ENCODE measurements around the gene AKNA. TPM values are rescaled to one million over a fixed set of nuclear protein-coding genes. Genes with fewer than 3 reads are reported as not detected.

The AKNA gene
- total RNA-seq, 1 experiment from 2014 or later, result 20.6 TPM

- Histone ChIP-seq H3K27me3 (ENCODE audit: insufficient read depth, low read length) (no peaks in the 10 kb centered on the region), H3K36me3 (ENCODE audit: control insufficient read depth in 1 of 2, insufficient read depth in 2 of 2, low read length in 2 of 2) (no peaks in the 10 kb centered on the region; a peak in 1 of 4 replicates), H3K4me1 (ENCODE audit: control insufficient read depth in 1 of 2, insufficient read depth in 2 of 2, low read length in 2 of 2) (peaks cover 0 to 3% of the 10 kb centered on the region in 2 experiments; a peak in 1 of 4 replicates), H3K4me3 (replicated peaks in 1 of 2; ENCODE audit: low read depth in 1 of 2, low read length in 2 of 2) (no peak overlapping the region), H2AFZ (ENCODE audit: low read depth, low read length, poor library complexity, severe bottlenecking) (no peak overlapping the region), H3K27ac (ENCODE audit: low read depth, low read length) (no peak overlapping the region), H3K9me2 (ENCODE audit: insufficient read depth) (no peaks in the 10 kb centered on the region), H3K9ac (ENCODE audit: low read length) (no peak overlapping the region), H3K9me3 (ENCODE audit: control insufficient read depth in 1 of 2, insufficient read depth in 1 of 2, low read depth in 1 of 2, low read length in 2 of 2) (no peaks in the 10 kb centered on the region), H4K20me1 (ENCODE audit: insufficient read depth) (no peaks in the 10 kb centered on the region), H3K4me2 (ENCODE audit: low read length) (no peak overlapping the region), H3K79me2 (ENCODE audit: insufficient read depth, low read length) (no peaks in the 10 kb centered on the region)
- ChIA-PET RAD21 (ENCODE audit: low non-redundant PET in 1 of 2, low total read pairs in 2 of 2, uncharacterized antibody in 2 of 2, unreplicated experiment in 2 of 2) (no interaction called here), POLR2A (no interaction called here), CTCF (no interaction called here)
- no peak for DNase-seq (ENCODE audit: low read depth, low spot score)
- no peak for ATAC-seq
- TF ChIP-seq CEBPB (IDR thresholded peaks at IDR 0.05; ENCODE audit: low read depth) (no peak), ZBTB33 (IDR thresholded peaks at IDR 0.05; ENCODE audit: extremely low read depth, insufficient replicate concordance, low read length) (no peak), TCF7L2 (IDR thresholded peaks at IDR 0.05; ENCODE audit: borderline replicate concordance, extremely low read depth, insufficient read depth, insufficient read length) (no peak), SP1 (IDR thresholded peaks at IDR 0.05; ENCODE audit: low read depth) (no peak), POLR2AphosphoS5 (IDR thresholded peaks at IDR 0.05; ENCODE audit: low read depth, low read length) (no peak), ZFX (IDR thresholded peaks at IDR 0.05) (no peak), RAD21 (IDR thresholded peaks at IDR 0.05; ENCODE audit: low read depth) (no peak), ELF1 (IDR thresholded peaks at IDR 0.05; ENCODE audit: borderline replicate concordance, low read depth) (no peak), EZH2 (IDR thresholded peaks at IDR 0.05) (no peak), FOSL1 (IDR thresholded peaks at IDR 0.05; ENCODE audit: low read depth) (no peak), EZH2phosphoT487 (IDR thresholded peaks at IDR 0.05; ENCODE audit: borderline replicate concordance) (no peak), EGR1 (IDR thresholded peaks at IDR 0.05; ENCODE audit: low read depth) (no peak)
- TF ChIP-seq, protein P1, sequence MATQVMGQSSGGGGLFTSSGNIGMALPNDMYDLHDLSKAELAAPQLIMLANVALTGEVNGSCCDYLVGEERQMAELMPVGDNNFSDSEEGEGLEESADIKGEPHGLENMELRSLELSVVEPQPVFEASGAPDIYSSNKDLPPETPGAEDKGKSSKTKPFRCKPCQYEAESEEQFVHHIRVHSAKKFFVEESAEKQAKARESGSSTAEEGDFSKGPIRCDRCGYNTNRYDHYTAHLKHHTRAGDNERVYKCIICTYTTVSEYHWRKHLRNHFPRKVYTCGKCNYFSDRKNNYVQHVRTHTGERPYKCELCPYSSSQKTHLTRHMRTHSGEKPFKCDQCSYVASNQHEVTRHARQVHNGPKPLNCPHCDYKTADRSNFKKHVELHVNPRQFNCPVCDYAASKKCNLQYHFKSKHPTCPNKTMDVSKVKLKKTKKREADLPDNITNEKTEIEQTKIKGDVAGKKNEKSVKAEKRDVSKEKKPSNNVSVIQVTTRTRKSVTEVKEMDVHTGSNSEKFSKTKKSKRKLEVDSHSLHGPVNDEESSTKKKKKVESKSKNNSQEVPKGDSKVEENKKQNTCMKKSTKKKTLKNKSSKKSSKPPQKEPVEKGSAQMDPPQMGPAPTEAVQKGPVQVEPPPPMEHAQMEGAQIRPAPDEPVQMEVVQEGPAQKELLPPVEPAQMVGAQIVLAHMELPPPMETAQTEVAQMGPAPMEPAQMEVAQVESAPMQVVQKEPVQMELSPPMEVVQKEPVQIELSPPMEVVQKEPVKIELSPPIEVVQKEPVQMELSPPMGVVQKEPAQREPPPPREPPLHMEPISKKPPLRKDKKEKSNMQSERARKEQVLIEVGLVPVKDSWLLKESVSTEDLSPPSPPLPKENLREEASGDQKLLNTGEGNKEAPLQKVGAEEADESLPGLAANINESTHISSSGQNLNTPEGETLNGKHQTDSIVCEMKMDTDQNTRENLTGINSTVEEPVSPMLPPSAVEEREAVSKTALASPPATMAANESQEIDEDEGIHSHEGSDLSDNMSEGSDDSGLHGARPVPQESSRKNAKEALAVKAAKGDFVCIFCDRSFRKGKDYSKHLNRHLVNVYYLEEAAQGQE (IDR thresholded peaks at IDR 0.05; ENCODE audit: low read depth), result no peak
- no TSS peak for BruUV-seq (replicated peaks)
- intact Hi-C loops (cut with micrococcal nuclease), result no loop called here
Measured at GRCh38 chr9:114300846-114301797, 86.7 kb downstream of the AKNA start.
